GM13976 (cell line): ENCODE measurements around the gene MKNK1.

Source experiments
- DNase-seq: peaks from one replicate; pipeline ENCODE4 v3.0.0; 2012; ENCODE audit warnings: low spot score
- CTCF ChIP-seq: IDR thresholded peaks from 2 replicates; pipeline ENCODE4 v1.5.1; 2012; ENCODE audit warnings: borderline replicate concordance, mild to moderate bottlenecking; ENCODE audit not compliant: insufficient read depth; ENCODE audit errors: extremely low read depth, missing control alignments, control extremely low read depth
- in situ Hi-C: fragments of 300-500 bp; cut with MboI; formaldehyde crosslinking; loops from one replicate; pipeline ENCODE4 v1.12.0; 2022; ENCODE audit warnings: low sequenced_read_pairs, mixed read lengths, inconsistent platforms; ENCODE audit not compliant: unreplicated experiment

The MKNK1 gene

GRCh38 chr1:46522184-46522968, 81.7 kb downstream of the MKNK1 start:
- no peak for DNase-seq
- in situ Hi-C loops: no loop called here
- TF ChIP-seq CTCF: no peak

- no peak for DNase-seq
- in situ Hi-C loops: no loop called here
- TF ChIP-seq CTCF: no peak
Measured at GRCh38 chr1:46521414-46521813, 82.7 kb downstream of the MKNK1 start.

- no peak for DNase-seq
- TF ChIP-seq CTCF: no peak
- in situ Hi-C loops: no loop called here
Measured at GRCh38 chr1:46520063-46520911, 83.8 kb downstream of the MKNK1 start.

DNA sequence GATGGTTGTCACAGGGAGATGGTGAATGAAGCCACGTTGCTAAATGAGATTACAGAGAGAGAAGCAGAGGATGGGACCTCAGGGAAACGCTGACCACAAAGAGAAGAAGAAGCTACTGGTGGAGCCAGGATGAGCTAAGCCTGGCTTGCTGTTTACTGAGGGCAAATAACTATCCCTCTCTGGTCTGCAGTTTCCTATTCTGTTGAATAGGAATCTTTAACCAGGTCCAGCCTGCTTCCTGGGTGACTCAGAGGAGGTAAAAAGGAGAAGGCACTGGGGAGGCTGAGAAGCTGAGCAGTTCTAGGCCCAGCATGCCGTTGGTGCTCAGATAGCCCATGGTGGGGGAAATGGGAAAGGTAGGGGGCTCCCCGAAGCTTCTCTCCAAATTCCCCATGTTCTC, 84.9 kb downstream of the MKNK1 start:
- TF ChIP-seq CTCF: no peak
- DNase-seq: no peak
- in situ Hi-C loops: no loop called here

- in situ Hi-C loops: no loop called here
- no peak for TF ChIP-seq CTCF
- no peak for DNase-seq
Measured at GRCh38 chr1:46517932-46518498, 86.1 kb downstream of the MKNK1 start.

GRCh38 chr1:46517010-46517600, 87.0 kb downstream of the MKNK1 start:
- no peak for TF ChIP-seq CTCF
- in situ Hi-C loops: no loop called here
- no peak for DNase-seq
